Stimulated activated CD4-positive, alpha-beta T cell treated with anti-CD3 and anti-CD28 coated beads, TNF-alpha, amount 100 ng/mL, for 24 hours (primary cell): ENCODE results near the gene STK16.

Experiments
- DNase-seq, 3 experiments: peaks; one replicate each; pipeline ENCODE4 v3.0.0-alpha.2; 2020; ENCODE audit warnings: low read depth in 3 of 3

STK16 gene

GRCh38 chr2:219214141-219214540 lies 31.1 kb upstream of the STK16 start:
- no peak for DNase-seq

DNA sequence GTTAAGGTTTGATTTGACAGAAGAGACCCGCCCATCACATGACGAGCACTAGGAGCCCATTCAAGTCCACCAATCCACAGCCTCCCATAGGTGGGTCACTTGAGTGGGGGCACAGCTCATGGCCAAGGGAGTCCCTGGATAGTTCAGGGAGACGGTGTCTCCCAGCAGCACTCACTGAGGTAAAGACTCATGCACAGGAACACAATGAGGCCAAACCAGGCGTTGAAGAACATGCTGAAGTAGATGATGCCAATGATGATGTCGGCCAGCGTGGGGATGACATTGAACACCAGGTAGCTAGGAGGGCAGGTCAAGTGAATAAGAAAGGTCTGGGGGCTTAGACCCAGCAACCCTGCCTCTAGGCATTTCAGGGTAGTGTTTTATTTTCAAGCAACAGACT lies 30.5 kb upstream of the STK16 start:
- no peak for DNase-seq

DNA sequence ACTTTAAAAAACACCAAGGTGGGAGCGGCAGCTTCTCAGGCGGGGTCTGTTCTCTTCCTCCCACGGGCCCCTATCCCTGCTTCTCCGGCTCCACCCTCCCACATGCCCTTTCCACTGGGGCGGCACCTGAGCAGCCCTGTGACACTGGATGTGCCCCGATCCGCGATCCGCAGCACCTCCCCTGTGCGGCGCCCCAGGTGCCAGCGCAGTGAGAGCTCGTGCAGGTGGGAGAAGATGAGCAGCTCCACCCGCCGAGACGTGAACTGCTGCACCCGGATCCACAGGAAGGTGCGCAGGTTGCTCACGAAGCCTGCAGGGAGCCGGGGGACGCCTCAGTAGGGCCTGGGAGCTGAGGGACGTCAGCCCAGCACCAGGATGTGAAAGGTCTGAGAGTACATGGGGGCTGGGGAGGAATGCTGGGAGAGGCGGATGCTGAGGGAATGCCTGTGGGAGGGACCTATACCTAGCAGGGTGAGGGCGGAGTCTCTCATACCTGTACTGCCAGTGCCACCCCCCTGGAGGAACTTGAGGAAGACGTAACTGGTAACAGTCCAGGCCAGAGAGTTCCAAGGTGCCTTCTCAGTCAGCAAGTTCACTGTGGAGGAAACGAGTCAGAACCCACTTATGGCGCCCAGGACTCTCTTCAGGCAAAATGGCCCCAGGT lies 29.3 kb upstream of the STK16 start:
- DNase-seq, result no peak

GRCh38 chr2:219216535-219216915 lies 28.8 kb upstream of the STK16 start:
- DNase-seq, result no peak

GRCh38 chr2:219218217-219218731 lies 27.0 kb upstream of the STK16 start:
- DNase-seq, result no peak

DNA sequence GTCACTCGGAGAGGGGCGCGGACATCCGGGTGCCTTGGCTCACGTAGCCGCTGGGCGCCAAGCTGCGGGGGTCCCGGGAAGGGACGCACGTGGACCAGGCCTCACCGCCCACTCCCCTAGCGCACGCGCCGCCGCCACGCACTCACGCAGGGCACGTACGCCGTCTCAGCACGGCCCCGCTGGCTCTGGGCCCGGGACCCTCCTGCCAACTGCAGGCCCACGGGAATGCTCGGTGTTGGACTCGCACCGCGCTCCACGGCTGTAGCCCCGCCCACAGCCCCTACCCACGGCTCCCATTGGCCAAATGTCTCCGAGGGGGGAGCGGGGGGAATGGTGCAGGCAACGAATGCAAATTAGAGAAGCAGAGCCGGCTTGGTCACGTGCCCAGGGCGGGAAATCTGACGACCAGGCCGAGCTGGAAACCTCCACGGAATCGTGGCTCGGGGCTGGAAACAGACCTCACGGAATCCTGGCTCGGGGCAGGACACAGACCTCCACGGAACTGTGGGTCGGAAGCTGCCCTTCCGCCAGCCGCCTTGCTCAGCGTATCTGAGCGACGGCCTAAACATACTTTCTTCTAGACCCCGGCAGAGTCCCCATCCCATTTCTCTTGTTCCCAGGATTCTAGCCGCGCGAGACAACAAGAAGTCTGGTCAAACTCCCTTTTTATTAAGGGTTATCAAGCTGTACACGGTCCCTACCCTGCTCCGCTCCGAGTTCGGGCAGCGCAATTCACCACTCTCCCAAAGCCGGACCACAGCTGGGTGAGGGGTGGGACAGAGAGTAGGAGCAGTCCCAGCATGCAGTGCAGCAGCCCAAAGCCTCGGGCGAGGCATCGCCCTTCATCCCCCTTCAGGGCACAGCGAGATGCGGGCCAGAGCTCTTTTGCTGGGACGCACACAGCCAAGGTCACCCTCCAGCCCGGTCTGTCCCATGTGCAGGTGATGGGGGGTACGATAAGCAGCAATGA lies 26.3 kb upstream of the STK16 start, which contains the start of gene ABCB6:
Gene ABCB6 (minus strand): TSS at position 227 of the 970 bp plus-strand sequence. CDS start 285 bp downstream, outside the sequence.
- DNase-seq, result peak; percentile 83 to 92 (median 84)

DNA sequence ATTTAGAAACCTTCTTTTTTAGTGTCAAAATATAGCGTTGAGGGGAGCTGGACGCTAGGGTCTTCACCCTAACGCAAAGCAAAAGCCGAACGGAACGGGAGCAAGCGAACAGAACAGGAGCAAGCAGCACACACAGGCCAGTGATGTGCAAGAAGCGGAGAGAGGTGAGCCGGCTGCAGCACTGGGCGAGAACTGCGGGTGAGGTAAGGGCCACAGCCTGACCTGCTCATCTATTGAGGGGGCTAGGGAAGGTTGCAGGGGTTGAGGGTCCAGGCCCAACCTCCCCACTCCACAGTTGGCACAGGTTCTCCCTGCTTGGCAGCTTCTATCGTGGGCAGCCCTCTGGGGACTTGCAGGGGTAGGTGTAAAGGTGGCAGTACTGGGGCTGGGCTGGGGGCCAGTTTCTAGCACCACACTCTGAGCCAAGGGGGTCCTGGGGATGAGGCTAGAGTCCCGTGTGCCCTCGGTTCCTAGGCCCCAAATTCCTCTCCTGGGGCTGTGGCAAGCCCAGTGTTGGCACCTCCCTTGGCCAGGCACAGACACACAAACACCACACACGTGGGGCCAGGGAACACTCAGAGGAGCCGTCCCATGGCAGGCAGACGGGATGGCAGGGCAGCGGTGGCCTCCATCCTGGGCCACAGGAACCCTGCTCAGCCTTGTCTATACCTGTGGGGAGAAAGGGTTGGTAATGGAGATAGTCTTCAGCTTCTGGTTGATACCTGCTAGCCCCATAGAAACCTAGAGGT lies 25.3 kb upstream of the STK16 start:
- DNase-seq, result no peak

DNA sequence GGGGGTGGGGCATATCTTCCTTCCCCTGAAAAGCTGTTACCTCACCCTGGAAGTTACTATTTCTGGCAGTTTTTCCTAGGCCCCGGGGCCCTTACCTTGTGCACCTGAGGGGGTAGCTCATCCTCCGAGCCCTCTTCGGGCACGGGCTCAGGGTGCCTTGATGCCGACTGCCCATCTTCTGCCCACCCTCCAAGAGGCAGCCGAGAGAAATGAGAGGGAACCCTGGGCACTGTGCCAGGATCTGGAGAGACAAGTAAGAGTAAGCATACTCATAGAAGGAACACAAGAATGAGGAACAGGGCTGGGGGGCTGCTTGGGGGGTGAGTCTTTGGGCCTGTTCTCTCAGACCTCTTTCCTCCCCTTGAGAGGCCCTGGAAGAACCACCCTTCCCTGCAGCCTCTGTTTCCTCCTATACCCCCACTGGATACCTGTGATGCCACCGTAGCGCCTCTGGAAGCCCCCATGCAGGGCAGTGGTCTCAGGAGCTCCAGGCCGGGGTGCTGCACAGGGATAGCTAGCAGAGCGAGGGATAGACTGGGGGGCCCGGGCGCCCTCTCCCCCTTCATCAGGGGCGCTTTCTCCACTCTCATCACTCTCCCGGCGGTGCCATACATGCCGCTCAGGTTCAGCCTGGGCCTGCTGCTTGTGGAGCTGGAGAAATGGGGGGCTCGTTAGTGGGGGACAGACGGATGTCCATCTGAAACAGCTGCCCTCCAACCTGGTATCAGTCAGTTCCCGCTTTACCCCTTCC lies 24.5 kb upstream of the STK16 start:
- DNase-seq, result no peak

DNA sequence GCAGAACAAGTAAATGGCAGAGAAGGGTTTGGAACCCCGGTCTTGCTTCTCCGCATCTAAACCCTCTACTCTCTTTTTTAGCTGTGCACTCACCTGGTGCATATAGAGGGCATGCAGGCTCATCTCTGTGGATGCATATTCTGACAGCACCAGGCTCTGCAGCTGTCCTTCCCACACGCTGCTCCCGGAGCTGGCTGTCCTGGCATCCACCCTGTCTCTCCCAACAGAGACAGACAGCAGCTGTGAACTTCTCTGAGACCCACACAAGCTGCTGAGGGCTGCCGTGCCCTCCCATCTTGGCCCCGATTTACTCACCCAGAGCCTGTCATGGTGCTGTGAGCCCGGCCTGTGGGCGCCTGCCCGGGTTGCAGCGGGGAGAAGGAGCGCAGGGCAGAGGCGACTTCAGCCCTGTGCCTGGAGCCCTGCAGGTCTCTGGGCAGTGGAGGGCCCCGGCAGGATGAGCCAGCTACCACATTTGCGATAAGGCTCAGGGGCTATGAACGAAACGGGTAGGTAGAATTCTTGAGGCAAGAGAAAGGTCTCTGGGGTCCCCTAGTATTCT lies 23.2 kb upstream of the STK16 start:
- no peak for DNase-seq

DNA sequence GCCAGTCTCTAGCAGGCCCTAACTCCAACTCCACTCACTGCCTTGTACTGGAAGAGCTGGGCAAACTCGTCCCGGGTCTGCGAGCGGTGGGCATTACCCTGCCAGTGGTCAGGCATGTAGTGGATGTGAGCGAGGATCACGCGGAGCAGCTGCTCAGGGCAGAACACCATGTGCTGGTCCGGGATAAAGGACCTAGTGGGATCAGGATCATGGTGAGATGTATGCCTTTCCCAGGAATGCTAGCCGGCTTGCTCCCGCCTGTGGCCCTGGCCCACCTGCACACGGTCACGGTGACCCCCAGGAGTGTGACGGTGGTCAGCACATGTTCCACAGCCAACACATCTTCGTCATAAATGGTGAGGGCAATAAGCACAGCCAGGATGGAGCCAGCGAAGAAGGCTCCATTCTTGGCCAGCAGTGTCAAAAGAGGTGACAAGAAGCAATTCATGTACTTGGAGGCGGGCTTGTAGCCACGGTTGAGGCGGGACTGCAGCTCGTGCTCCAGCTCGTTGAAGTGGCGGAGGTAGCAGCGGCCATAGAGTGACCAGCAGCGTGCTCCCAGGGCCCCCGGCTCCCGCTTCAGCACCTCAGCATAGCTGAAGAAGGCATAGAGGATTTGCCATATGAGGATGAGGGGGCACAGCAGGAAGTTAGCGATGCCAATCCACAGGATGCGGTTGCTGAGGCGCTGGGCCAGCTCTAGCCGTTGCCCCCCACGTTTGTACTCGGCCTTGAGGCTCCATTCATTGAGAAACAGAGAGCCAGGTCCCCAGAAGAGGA lies 21.3 kb upstream of the STK16 start:
- no peak for DNase-seq

GRCh38 chr2:219225350-219225749 lies 19.9 kb upstream of the STK16 start:
- no peak for DNase-seq

- DNase-seq, result no peak
Measured at GRCh38 chr2:219228041-219228910, 17.0 kb upstream of the STK16 start.

DNA sequence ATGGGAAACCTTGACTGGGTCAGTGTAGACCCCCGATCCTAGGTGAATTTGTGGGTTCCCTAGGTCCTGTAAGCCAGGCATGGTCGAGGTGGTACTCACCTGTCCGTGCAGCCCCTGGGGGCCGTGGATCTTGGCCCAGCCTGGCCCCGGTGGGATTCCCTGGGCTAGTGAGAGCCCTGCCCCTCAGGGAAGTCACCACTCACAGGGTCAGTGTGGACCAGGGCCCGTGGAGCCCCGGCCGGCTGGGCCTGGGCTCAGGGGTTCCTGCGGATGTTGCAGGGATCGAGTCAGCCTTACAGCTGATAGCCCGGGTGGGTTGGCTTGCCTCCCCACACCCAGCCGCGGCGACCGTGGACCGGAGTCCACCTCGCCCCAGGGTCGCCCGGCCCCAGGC lies 16.4 kb upstream of the STK16 start:
- no peak for DNase-seq

DNA sequence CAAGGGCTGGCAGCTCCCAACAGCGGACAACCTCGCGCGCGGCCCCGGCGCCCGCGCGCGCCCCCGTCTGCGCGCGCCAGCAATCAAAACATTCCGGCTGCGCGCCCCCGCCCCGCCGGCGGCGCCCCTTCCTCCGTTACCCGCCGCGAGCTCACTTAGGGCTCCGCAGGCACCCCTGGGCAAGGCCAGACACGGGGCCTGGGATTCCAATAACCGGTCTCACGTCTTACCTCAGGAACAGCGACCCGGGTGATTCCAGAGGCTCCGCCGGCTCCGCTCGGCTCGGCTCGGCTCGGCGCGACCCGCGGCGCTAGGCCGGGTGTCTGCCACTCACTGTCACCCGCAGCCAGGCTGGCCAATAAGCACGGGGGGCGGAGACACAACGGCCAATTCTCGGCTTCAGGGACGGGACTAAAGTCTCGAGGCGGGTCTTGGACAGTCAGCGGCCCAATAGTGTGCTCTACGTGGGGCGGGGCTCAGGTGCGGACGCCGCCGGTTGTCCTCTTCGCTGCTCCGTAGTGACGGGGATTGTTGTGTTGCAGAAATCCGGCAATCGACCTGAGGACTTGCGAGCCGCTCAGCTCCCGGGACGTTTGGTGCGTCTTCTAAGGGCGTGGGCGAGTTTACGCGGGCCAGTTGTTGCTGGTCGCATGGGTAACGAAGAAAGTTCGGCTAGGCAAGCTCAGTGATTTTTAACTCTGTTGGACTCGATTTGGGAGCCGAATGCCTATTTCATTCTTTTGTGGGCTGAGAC lies 15.8 kb upstream of the STK16 start, which contains the start of the genes ANKZF1 and ATG9A:
Gene ANKZF1 (plus strand): TSS at position 502 of the 754 bp plus-strand sequence. CDS start 452 bp downstream, outside the sequence.
Gene ATG9A (minus strand): TSS at position 332 of the 754 bp plus-strand sequence. CDS start 1,612 bp downstream, outside the sequence.
- peak; percentile 97 to 99 (median 97) for DNase-seq

GRCh38 chr2:219230059-219230540 lies 15.2 kb upstream of the STK16 start:
- peak in 1 of 3 experiments; percentile 66 for DNase-seq

GRCh38 chr2:219234331-219234730 lies 10.9 kb upstream of the STK16 start:
- DNase-seq, result no peak

DNA sequence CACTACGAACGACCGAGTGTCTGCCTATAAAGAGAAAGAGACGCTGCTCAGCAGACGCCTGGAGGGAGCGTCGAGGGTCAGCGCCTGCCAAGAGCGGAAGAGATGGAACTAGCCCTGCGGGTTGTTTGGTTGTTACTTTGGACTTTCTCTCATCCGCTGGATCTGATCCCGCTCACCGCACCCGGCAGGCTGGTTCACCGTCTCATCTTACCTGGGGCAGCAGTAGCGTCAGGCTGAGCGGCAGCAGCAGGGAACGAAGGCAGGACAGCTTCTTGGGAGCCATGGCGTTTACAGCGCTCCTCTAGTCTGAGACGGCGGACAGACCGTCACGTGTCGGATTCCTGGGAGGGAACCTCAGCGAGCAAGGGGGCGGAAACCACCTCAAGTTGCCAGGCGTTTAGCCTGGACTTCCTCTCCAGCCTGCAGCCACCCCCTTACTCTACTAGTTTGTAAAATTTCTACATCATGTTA lies 2.0 kb upstream of the STK16 start:
- DNase-seq, result no peak

DNA sequence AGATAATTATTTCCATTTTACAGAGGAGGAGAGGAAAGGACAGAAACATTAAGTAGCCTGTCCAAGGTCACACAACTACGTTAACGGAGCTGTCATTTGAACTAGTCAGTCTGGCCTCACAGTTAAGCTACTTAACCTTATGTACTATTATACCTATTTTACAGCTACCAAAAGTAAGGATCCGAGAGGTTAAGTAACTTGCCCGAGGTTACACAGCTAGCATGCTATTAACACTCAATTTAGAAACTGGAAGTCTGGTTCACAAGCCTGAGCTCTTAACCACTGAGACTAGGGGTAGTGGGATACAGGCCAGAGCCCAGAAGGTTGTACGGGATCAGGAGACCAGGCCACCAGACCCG lies 511 bp upstream of the STK16 start:
- DNase-seq, result no peak
